Caco-2 (cell line): Measurements from ENCODE around the gene ENPP4. TPM values are rescaled to one million over a fixed set of nuclear protein-coding genes. Genes with fewer than 3 reads are reported as not detected.

ENCODE experiments used
- BruUV-seq: library from RNA; stranded (reverse); fragments of 400-500 nt; replicated peaks from 2 replicates; lab custom pipeline; 2021; lab: Mats Ljungman, UMichigan
- CTCF ChIA-PET: fragments of 300-600 bp; sonication (Branson Sonifier 250); formaldehyde crosslinking; loops from one replicate; lab custom pipeline; 2022; ENCODE audit warnings: antibody characterized with exemption; lab: Charles Lee
- POLR2A ChIA-PET: fragments of 300-600 bp; sonication (Branson Sonifier 250); formaldehyde crosslinking; loops from one replicate; lab custom pipeline; 2022; ENCODE audit warnings: antibody characterized with exemption; lab: Charles Lee
- DNase-seq, 2 experiments: peaks; one replicate each; pipeline versions ENCODE4 v3.0.0 to v3.0.0-alpha.2; 2020 to 2022
- H3K27me3 ChIP-seq: replicated peaks from 2 replicates; pipeline ENCODE4 v1.6.0; 2011; ENCODE audit warnings: low read length; ENCODE audit not compliant: control insufficient read depth, insufficient read depth
- H3K36me3 ChIP-seq: 2 replicates; pipeline ENCODE4 v1.5.1; 2011; ENCODE audit warnings: low read length; ENCODE audit not compliant: control insufficient read depth, insufficient read depth
- H3K4me1 ChIP-seq: fragments of 250-450 bp; sonication (Bioruptor Pico); 2 replicates; pipeline ENCODE4 v1.5.1; 2020; ENCODE audit warnings: mild to moderate bottlenecking
- H3K4me3 ChIP-seq: 2 replicates; pipeline ENCODE4 v1.5.1; 2011; ENCODE audit warnings: low read depth, mild to moderate bottlenecking, control low read depth, low read length
- H3K9me3 ChIP-seq: fragments of 250-450 bp; sonication (Bioruptor Pico); 2 replicates; pipeline ENCODE4 v1.5.1; 2020; ENCODE audit warnings: mild to moderate bottlenecking, moderate library complexity
- H3K27ac Mint-ChIP-seq: one replicate; pipeline ENCODE4 v1.8.0; 2022; ENCODE audit warnings: mixed read lengths; ENCODE audit not compliant: unreplicated experiment
- H3K27me3 Mint-ChIP-seq: one replicate; pipeline ENCODE4 v1.8.0; 2022; ENCODE audit warnings: mixed read lengths; ENCODE audit not compliant: insufficient read depth, unreplicated experiment
- H3K36me3 Mint-ChIP-seq: one replicate; pipeline ENCODE4 v1.8.0; 2022; ENCODE audit warnings: mild to moderate bottlenecking, mixed read lengths; ENCODE audit not compliant: insufficient read depth, unreplicated experiment
- H3K4me1 Mint-ChIP-seq: one replicate; pipeline ENCODE4 v1.8.0; 2022; ENCODE audit warnings: low read depth, mixed read lengths; ENCODE audit not compliant: unreplicated experiment
- H3K4me3 Mint-ChIP-seq: one replicate; pipeline ENCODE4 v1.8.0; 2022; ENCODE audit warnings: mild to moderate bottlenecking, moderate library complexity, mixed read lengths; ENCODE audit not compliant: unreplicated experiment
- H3K9me3 Mint-ChIP-seq: one replicate; pipeline ENCODE4 v1.8.0; 2022; ENCODE audit warnings: mixed read lengths; ENCODE audit not compliant: unreplicated experiment
- CTCF ChIP-seq, 2 experiments: fragments of 200-600 bp in 1 of 2; IDR thresholded peaks; 1 replicate in 1 of 2; 2 replicates in 1 of 2; pipeline versions ENCODE4 v1.5.1 to v1.8.0; 2011 to 2022; ENCODE audit warnings: antibody characterized with exemption in 1 of 2, control low read depth in 1 of 2, inconsistent platforms in 1 of 2, low read depth in 1 of 2, low read length in 1 of 2, mild to moderate bottlenecking in 1 of 2, moderate library complexity in 1 of 2; ENCODE audit not compliant: insufficient read depth in 1 of 2, severe bottlenecking in 1 of 2, unreplicated experiment in 1 of 2
- intact Hi-C: fragments of 100-400 bp; cut with micrococcal nuclease; formaldehyde crosslinking; loops from one replicate; pipeline ENCODE4 v1.10.0; 2022; ENCODE audit not compliant: unreplicated experiment
- total RNA-seq: library from RNA; stranded (reverse); gene quantifications from 2 replicates; pipeline ENCODE4 v1.2.3, GENCODE V29; 2022

ENPP4 gene
- total RNA-seq, 1 experiment from 2014 or later: 2.7 TPM

GRCh38 chr6:46156701-46157100 lies 26.9 kb downstream of the ENPP4 start:
- no peak for DNase-seq
- no peak for TF ChIP-seq CTCF (IDR thresholded peaks at IDR 0.05; ENCODE audit: insufficient read depth in 1 of 2, low read depth in 1 of 2, low read length in 1 of 2, severe bottlenecking in 1 of 2, unreplicated experiment in 1 of 2)
- H3K9me3 ChIP-seq: no peaks in the 10 kb centered on the region
- H3K36me3 ChIP-seq: no peaks in the 10 kb centered on the region
- POLR2A ChIA-PET: no interaction called here
- Mint-ChIP-seq H3K27ac (no peak overlapping the region), H3K9me3 (no peaks in the 10 kb centered on the region), H3K4me1 (no peaks in the 10 kb centered on the region), H3K27me3 (peaks cover 11% of the 10 kb centered on the region), H3K4me3 (no peak overlapping the region), H3K36me3 (no peaks in the 10 kb centered on the region)
- CTCF ChIA-PET: no interaction called here
- no peak overlapping the region for H3K4me3 ChIP-seq
- H3K27me3 ChIP-seq: no peaks in the 10 kb centered on the region
- intact Hi-C loops: no loop called here
- BruUV-seq: no TSS peak
- H3K4me1 ChIP-seq: no peaks in the 10 kb centered on the region

GRCh38 chr6:46159229-46159628 lies 29.4 kb downstream of the ENPP4 start:
- intact Hi-C loops: no loop called here
- no peak for TF ChIP-seq CTCF (IDR thresholded peaks at IDR 0.05; ENCODE audit: insufficient read depth in 1 of 2, low read depth in 1 of 2, low read length in 1 of 2, severe bottlenecking in 1 of 2, unreplicated experiment in 1 of 2)
- Mint-ChIP-seq H3K4me1 (no peaks in the 10 kb centered on the region), H3K4me3 (no peak overlapping the region), H3K27me3 (peaks cover 8% of the 10 kb centered on the region), H3K9me3 (no peaks in the 10 kb centered on the region), H3K27ac (no peak overlapping the region), H3K36me3 (no peaks in the 10 kb centered on the region)
- H3K9me3 ChIP-seq: no peaks in the 10 kb centered on the region
- H3K36me3 ChIP-seq: no peaks in the 10 kb centered on the region
- POLR2A ChIA-PET: no interaction called here
- CTCF ChIA-PET: no interaction called here
- no peaks in the 10 kb centered on the region for H3K27me3 ChIP-seq
- no peak overlapping the region for H3K4me3 ChIP-seq
- DNase-seq: no peak
- BruUV-seq: no TSS peak
- H3K4me1 ChIP-seq: no peaks in the 10 kb centered on the region

GRCh38 chr6:46160102-46160501 lies 30.3 kb downstream of the ENPP4 start:
- no peak overlapping the region for H3K4me3 ChIP-seq
- Mint-ChIP-seq H3K4me3 (no peak overlapping the region), H3K4me1 (no peaks in the 10 kb centered on the region), H3K27ac (no peak overlapping the region), H3K9me3 (no peaks in the 10 kb centered on the region), H3K36me3 (no peaks in the 10 kb centered on the region), H3K27me3 (peaks cover 5% of the 10 kb centered on the region)
- H3K36me3 ChIP-seq: no peaks in the 10 kb centered on the region
- ChIA-PET POLR2A (no interaction called here), CTCF (no interaction called here)
- BruUV-seq: no TSS peak
- intact Hi-C loops: no loop called here
- no peaks in the 10 kb centered on the region for H3K27me3 ChIP-seq
- no peaks in the 10 kb centered on the region for H3K9me3 ChIP-seq
- H3K4me1 ChIP-seq: no peaks in the 10 kb centered on the region
- no peak for TF ChIP-seq CTCF (IDR thresholded peaks at IDR 0.05; ENCODE audit: insufficient read depth in 1 of 2, low read depth in 1 of 2, low read length in 1 of 2, severe bottlenecking in 1 of 2, unreplicated experiment in 1 of 2)
- no peak for DNase-seq
